Stimulated activated effector memory CD8-positive, alpha-beta T cell treated with anti-CD3 and anti-CD28 coated beads, Interleukin-12 subunit alpha, Interleukin-12 subunit beta, amount 100 ng/mL, for 72 hours (primary cell): Measurements from ENCODE around the gene FAM32A.
A peak's percentile ranks its signal among the peaks of the same experiment; 100 is the strongest.
"Not testable (repeated sequence)": the region's sequence is repeated elsewhere in the genome, so short reads cannot be mapped to it uniquely, and the experiment has no call there.

Source experiments
- ATAC-seq: fragments of 150-1000 bp; cut with Tn5 transposase; 2 replicates; pipeline ENCODE4 v1.10.0; 2021
- DNase-seq, 2 donors: peaks; one replicate each; pipeline ENCODE4 v3.0.0; 2021 to 2022; ENCODE audit warnings: low spot score in 2 of 2
- H3K27ac Mint-ChIP-seq: one replicate; pipeline ENCODE4 v1.8.0; 2022; ENCODE audit warnings: mild to moderate bottlenecking, mixed read lengths
- H3K36me3 Mint-ChIP-seq: one replicate; pipeline ENCODE4 v1.8.0; 2022; ENCODE audit warnings: mild to moderate bottlenecking, mixed read lengths
- H3K4me1 Mint-ChIP-seq: one replicate; pipeline ENCODE4 v1.8.0; 2022; ENCODE audit warnings: mixed read lengths
- H3K4me3 Mint-ChIP-seq: one replicate; pipeline ENCODE4 v1.8.0; 2022; ENCODE audit warnings: mild to moderate bottlenecking, mixed read lengths
- H3K9me3 Mint-ChIP-seq: one replicate; pipeline ENCODE4 v1.8.0; 2022; ENCODE audit warnings: mixed read lengths

FAM32A gene

GRCh38 chr19:16156904-16157303 lies 28.3 kb upstream of the FAM32A start:
- Mint-ChIP-seq H3K36me3 (peaks cover 65% of the 10 kb centered on the region), H3K27ac (no peak overlapping the region)
- no peak for ATAC-seq

DNA sequence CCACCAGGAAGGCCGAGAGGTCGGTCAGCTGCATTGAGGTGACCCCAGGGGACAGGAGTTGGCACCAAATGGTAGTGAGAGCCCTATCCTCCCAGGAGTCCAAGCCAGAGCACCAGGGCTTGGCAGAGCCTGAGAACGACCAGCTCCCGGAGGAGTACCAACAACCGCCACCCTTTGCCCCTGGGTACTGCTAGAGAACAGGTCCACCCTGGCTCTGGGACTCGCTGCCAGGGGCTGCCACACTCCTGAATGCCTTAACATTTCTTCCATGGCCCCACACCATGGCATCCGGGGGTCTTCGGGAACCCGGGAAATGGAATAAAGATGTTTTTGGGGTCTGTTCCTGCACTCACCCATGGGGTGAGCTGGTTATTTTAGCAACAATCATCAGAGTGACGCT lies 27.6 kb upstream of the FAM32A start:
- Mint-ChIP-seq H3K9me3 (no peaks in the 10 kb centered on the region), H3K4me3 (no peak overlapping the region), H3K27ac (no peak overlapping the region), H3K36me3 (peaks cover 58% of the 10 kb centered on the region), H3K4me1 (peaks cover 27% of the 10 kb centered on the region)
- DNase-seq (no peak), ATAC-seq (no peak)

More at GRCh38 chr19:16156904-16157303, 28.3 kb upstream of the FAM32A start:
- Mint-ChIP-seq H3K4me1 (peaks cover 27% of the 10 kb centered on the region), H3K4me3 (no peak overlapping the region), H3K9me3 (no peaks in the 10 kb centered on the region)
- no peak for DNase-seq

- Mint-ChIP-seq H3K4me3 (no peak overlapping the region), H3K27ac (peak overlapping the region; percentile 34), H3K36me3 (peaks cover 37% of the 10 kb centered on the region), H3K4me1 (peaks cover 25% of the 10 kb centered on the region), H3K9me3 (no peaks in the 10 kb centered on the region)
- DNase-seq: no peak
- ATAC-seq: no peak
Measured at GRCh38 chr19:16159655-16160054, 25.6 kb upstream of the FAM32A start.

- H3K27ac Mint-ChIP-seq: no peak overlapping the region
- H3K36me3 Mint-ChIP-seq: peaks cover 29% of the 10 kb centered on the region
- peak overlapping the region; percentile 35 for H3K4me3 Mint-ChIP-seq
- H3K4me1 Mint-ChIP-seq: peaks cover 17% of the 10 kb centered on the region
- no peak for DNase-seq
- peak; percentile 49 for ATAC-seq
- no peaks in the 10 kb centered on the region for H3K9me3 Mint-ChIP-seq
Measured at GRCh38 chr19:16160445-16160942, 24.7 kb upstream of the FAM32A start.

DNA sequence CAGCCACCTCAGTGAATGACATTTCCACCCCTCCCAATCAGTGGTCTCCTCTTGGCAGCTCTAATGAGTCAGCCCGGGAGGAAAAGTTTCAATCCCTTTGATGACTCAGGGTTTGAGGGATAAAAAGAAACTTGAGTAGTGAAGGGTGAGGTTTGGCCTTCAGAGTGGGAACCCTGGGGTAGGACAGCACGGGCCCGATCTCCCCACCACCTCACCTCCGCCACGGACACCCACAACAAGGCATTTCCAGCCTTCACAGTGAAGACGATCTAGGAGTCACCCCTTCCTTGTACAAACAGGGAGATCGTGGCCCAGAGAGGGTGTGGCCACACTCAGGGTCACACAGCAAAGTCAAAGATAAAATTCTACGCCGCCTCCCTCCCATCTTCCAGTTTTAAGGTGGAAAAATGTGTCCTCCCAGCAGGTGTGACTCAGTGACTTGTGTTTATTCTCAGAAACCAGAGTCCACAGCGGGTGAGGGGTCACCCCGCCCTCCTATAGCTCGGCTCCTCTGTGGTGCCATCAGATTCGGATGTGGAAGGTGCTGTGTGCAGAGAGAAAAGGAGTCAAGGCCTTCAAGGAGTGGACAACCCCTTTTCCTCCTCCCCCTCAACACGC lies 24.2 kb upstream of the FAM32A start:
- DNase-seq (no peak), ATAC-seq (peak; percentile 83)
- peaks cover 11% of the 10 kb centered on the region for H3K4me1 Mint-ChIP-seq
- H3K27ac Mint-ChIP-seq: no peak overlapping the region
- peak overlapping the region; percentile 35 for H3K4me3 Mint-ChIP-seq
- peaks cover 23% of the 10 kb centered on the region for H3K36me3 Mint-ChIP-seq
- no peaks in the 10 kb centered on the region for H3K9me3 Mint-ChIP-seq

DNA sequence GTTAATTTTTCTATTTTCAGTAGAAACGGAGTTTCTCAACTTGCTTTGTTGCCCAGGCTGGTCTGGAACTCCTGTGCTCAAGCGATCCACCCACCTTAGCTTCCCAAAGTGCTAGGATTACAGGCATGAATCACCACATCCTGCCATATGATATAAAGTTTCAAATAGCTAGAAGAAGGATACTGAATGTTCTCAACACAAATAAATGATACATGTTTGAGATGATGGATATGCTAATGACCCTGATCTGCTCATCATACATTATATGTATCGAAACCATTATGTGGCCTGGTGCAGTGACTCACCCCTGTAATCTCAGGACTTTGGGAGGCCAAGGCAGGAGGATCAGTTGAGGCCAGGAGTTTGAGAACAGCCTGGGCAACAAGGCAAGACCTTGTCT lies 23.4 kb upstream of the FAM32A start:
- Mint-ChIP-seq H3K36me3 (peaks cover 15% of the 10 kb centered on the region), H3K9me3 (no peaks in the 10 kb centered on the region), H3K4me1 (peaks cover 11% of the 10 kb centered on the region), H3K27ac (no peak overlapping the region), H3K4me3 (no peak overlapping the region)
- DNase-seq: no peak
- ATAC-seq: peak; percentile 43

DNA sequence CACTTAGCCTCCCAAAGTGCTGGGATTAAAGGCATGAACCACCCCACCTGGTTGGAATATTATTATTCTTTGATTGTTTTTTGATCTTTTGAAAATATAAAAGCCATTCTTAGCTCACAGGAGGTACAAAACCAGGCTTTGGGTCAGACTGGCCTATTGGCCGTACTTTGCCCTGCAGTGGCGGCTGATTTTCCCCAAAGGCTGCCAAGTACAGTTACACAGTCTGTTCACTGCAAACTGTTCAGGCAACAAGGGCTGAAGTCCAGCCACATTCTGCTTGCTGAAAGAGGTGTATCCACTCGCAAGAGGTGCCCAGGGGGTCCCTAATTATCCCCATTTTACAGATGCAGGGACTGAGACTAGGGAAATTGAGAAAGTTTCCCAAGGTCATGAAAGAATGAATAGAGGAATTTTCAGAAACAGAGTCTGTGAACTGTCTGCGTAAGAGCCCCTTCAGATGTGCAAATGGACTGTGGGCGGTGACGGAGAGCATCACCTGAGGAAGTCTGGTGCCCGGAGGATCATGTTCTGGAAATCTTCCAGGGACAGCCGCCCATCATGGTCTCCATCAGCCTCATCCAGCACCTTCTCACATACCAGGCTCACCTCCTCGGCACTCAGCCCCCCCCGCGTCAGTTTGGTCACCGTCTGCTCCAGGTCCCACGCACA lies 20.9 kb upstream of the FAM32A start:
- Mint-ChIP-seq H3K36me3 (no peaks in the 10 kb centered on the region), H3K27ac (no peak overlapping the region), H3K4me1 (peaks cover 27% of the 10 kb centered on the region), H3K9me3 (no peaks in the 10 kb centered on the region), H3K4me3 (no peak overlapping the region)
- DNase-seq (no peak), ATAC-seq (no peak)

DNA sequence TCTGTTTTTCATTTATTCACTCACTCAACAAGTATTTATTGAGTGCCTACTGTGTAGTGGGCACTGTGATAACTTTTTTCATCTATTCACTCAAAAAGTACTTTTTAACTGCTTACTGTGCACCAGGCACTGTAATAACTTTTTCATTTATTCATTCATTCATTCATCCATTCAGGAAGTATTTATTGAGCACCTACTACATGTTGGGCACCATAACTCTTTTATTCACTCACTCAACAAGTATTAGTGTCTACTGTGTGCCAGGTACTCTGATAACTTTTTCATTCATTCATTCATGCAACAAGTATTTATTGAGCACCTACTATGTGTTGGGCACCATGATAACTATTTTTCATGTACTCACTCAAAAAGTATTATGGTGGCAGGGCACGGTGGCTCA lies 18.8 kb upstream of the FAM32A start:
- no peak overlapping the region for H3K4me3 Mint-ChIP-seq
- H3K27ac Mint-ChIP-seq: no peak overlapping the region
- H3K36me3 Mint-ChIP-seq: no peaks in the 10 kb centered on the region
- DNase-seq: no peak
- peaks cover 16% of the 10 kb centered on the region for H3K4me1 Mint-ChIP-seq
- no peak for ATAC-seq
- no peaks in the 10 kb centered on the region for H3K9me3 Mint-ChIP-seq

DNA sequence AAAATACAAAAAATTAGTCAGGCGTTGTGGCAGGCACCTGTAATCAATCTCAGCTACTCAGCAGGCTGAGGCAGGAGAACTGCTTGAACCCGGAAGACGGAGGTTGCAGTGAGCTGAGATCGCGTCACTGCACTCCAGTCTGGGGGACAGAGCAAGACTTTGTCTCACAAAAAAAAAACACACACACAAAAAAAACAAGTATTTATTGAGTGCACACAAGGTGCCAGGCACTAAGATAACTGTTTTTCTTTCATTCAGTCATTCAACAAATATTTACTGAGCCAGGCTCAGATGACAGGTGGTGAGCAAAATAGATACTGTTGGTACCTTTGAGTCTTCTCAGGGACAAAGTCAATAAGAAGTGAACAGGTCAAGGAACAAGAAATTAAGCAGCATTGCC lies 18.2 kb upstream of the FAM32A start:
- Mint-ChIP-seq H3K4me1 (peaks cover 16% of the 10 kb centered on the region), H3K4me3 (no peak overlapping the region), H3K9me3 (no peaks in the 10 kb centered on the region), H3K36me3 (no peaks in the 10 kb centered on the region), H3K27ac (no peak overlapping the region)
- DNase-seq (no peak), ATAC-seq (no peak)

DNA sequence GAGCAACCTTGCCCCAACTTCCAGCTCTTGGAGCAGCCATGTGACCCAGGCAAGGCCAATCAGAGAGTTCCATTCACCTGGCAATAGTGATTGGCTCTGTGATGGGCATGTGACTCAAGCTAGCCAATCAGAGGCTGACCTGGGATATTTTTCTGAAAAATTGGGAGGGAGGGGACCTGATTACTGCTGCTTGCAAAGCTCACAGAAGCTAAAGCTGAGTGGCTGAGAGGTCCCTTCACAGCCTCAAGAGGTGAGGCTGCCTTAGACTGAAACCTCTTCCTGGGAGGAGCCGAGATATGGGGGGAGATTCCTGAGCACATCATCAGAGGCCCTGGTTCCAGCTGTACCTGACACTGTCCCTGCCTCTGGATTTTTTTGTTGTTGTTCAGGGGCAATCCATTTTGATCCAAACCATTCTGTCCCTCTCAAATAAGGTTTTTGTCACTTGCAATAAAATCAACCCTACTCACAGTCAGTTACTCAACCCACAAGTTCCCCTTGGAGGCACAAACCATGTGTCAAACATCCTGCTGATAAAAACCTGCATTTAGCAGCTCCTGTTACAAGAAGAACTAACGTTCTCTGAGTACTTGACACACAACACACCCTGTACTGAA lies 16.6 kb upstream of the FAM32A start:
- Mint-ChIP-seq H3K4me1 (peaks cover 29% of the 10 kb centered on the region), H3K36me3 (no peaks in the 10 kb centered on the region), H3K4me3 (no peak overlapping the region), H3K9me3 (no peaks in the 10 kb centered on the region), H3K27ac (peak overlapping the region; percentile 78)
- peak; percentile 67 for ATAC-seq
- DNase-seq: no peak

DNA sequence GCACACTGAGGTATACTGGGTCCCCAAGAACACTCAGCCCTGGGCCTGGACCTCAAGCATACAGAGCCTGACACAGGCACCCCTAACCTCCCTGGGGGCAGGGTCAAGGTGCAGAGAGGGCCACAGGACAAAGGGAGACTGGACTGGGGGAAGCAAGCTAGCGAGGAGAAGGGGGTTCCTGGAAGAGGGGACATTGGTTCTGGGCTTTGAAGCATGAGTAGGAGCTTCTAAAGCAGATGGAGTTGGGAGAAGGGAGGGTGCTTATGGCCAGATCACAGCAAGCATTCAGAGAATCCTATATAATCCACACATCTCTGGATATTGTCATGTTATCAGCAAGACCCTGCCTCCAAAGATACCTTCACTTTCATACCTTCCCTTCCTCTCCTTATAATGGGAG lies 15.1 kb upstream of the FAM32A start:
- Mint-ChIP-seq H3K27ac (peak overlapping the region; percentile 65), H3K36me3 (no peaks in the 10 kb centered on the region), H3K9me3 (no peaks in the 10 kb centered on the region), H3K4me1 (peaks cover 31% of the 10 kb centered on the region), H3K4me3 (no peak overlapping the region)
- no peak for ATAC-seq
- DNase-seq: no peak

DNA sequence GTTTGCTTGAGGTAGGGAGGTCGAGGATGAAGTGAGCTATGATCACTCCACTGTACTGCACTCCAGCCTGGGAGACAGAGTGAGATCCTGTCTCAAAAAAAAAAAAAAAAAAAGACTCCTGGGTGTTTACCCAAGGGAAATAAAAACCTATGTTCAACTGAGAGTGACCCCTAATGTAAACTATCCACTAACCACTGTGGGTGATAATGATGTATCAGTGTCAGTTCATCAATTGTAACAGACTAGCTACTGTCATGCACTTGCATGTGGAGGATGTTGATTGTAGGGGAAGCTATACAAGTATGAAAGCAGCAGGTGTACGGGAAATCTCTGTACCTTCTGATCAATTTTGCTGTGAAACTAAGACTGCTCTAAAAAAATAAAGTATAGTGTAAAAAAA lies 9.3 kb upstream of the FAM32A start:
- ATAC-seq (no peak), DNase-seq (no peak)
- peaks cover 15% of the 10 kb centered on the region for H3K4me1 Mint-ChIP-seq
- no peaks in the 10 kb centered on the region for H3K9me3 Mint-ChIP-seq
- no peaks in the 10 kb centered on the region for H3K36me3 Mint-ChIP-seq
- no peak overlapping the region for H3K27ac Mint-ChIP-seq
- no peak overlapping the region for H3K4me3 Mint-ChIP-seq

- not testable (repeated sequence) for H3K27ac Mint-ChIP-seq, H3K4me1 Mint-ChIP-seq, H3K36me3 Mint-ChIP-seq, DNase-seq, ATAC-seq, H3K4me3 Mint-ChIP-seq, H3K9me3 Mint-ChIP-seq
Measured at GRCh38 chr19:16178866-16179265, 6.3 kb upstream of the FAM32A start.

DNA sequence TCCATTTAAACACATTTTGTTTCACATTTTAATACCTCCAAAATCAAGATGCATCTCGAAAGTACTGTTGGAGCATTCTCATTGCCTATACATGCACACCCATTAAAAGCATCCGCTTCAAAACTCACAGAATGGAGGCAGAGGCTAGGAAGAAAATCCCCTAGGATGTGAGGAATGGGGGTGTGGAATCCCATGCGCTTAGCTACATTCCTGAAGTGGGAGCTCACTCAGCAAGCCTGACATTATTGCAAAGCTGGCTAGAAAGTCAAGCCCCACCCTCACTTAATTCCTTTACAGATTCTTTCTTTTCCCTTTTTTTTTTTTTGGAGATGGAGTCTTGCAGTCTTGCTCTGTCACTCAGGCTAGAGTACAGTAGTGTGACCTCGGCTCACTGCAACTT lies 4.6 kb upstream of the FAM32A start:
- no peak overlapping the region for H3K4me3 Mint-ChIP-seq
- ATAC-seq (no peak), DNase-seq (no peak)
- H3K9me3 Mint-ChIP-seq: no peaks in the 10 kb centered on the region
- no peak overlapping the region for H3K27ac Mint-ChIP-seq
- H3K36me3 Mint-ChIP-seq: peaks cover 14% of the 10 kb centered on the region
- peaks cover 9% of the 10 kb centered on the region for H3K4me1 Mint-ChIP-seq

DNA sequence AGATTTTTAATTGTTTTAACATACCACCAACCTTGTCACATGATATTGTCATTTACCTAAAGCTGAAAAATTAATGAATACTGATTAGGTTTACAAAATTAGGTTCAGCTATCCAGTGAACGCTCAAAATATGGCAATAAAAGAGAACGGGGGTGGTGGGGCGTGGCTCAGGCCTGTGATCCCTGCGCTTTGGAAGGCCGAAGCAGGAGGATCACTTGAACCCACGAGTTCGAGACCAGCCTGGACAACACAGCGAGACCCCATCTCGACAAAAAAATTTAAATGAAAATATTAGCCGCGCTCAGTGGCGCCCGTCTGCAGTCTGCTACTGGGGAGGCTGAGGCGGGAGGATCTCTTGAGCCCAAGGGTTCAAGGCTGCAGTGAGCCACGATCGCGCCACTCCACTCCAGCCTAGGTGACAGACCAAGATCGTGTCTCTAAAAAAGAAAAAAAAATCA lies 516 bp upstream of the FAM32A start:
- Mint-ChIP-seq H3K36me3 (peaks cover 50% of the 10 kb centered on the region), H3K4me1 (peaks cover 33% of the 10 kb centered on the region), H3K4me3 (peak overlapping the region; percentile 100), H3K9me3 (no peaks in the 10 kb centered on the region), H3K27ac (peak overlapping the region; percentile 100)
- DNase-seq (no peak), ATAC-seq (no peak)

- H3K27ac Mint-ChIP-seq: peak overlapping the region; percentile 100
- peak; percentile 27 to 77 for DNase-seq
- no peaks in the 10 kb centered on the region for H3K9me3 Mint-ChIP-seq
- peak overlapping the region; percentile 100 for H3K4me3 Mint-ChIP-seq
- peak; percentile 60 for ATAC-seq
- peaks cover 60% of the 10 kb centered on the region for H3K36me3 Mint-ChIP-seq
- H3K4me1 Mint-ChIP-seq: peaks cover 39% of the 10 kb centered on the region
Measured at GRCh38 chr19:16185768-16186123, 536 bp downstream of the FAM32A start.
